NCI-H82 treated with DMSO at 0.1 percent for 48 hours (cell line): ENCODE measurements around the gene ADGRD1.

Source experiments
- DNase-seq: peaks from one replicate; lab custom pipeline; 2025; ENCODE audit not compliant: unreplicated experiment; lab: John Stamatoyannopoulos, UW

Gene ADGRD1

GRCh38 chr12:131005161-131006035 lies 51.7 kb downstream of the ADGRD1 start:
- no peak for DNase-seq

DNA sequence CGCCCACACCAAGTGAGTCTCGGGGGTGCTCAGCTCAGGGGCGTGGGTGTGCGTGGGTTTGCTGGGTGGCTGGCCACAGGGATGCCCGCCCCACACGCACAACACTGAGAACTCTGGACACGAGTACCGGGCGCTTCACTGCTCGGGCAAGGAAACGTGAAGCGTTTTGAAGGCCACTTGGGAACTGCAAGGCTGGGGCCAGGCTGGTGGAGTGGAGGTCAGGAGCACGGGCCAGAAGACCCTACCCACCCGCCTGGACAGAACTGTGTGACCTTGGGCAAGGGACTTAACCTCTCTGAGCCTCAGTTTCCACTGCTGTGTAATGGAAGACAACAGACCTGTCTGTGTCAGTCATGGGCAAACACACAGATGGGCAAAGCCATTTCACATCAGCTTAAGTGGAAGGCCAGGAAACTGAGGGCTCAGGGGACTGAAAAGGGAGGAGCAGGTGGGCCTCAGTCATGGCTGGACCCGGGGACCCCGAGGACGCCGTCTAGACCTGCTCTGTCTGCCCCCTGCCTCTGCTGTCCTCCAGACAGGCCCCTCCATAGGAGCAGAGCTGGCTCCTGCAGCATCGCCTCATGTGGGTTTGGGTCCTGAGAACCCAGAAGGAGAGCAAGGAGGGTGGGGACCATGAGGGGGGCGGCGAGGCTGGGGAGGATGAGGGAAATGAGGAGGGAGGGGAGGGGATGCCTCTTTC lies 52.5 kb downstream of the ADGRD1 start:
- no peak for DNase-seq

- DNase-seq = no peak
Measured at GRCh38 chr12:131007031-131007739, 53.5 kb downstream of the ADGRD1 start.

DNA sequence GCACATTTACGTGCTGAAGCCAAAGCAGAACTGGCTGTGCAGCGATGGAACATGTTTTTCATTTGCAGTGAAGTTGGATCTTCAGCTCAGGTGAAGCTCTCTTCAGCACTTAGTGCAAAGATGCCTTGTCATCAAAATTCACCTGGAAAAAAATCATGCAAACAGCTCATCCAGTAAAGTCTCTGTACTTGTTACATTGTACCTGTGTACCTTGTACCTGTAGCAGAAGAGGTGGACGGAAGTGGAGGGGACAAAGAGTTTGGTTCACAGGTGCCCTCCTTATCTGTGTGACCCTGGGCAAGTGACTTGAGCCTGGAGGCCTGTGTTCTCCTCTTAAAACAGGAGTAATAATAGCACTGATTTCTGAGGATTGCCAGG lies 54.0 kb downstream of the ADGRD1 start:
- DNase-seq = no peak

- DNase-seq = no peak
Measured at GRCh38 chr12:131008131-131008912, 54.6 kb downstream of the ADGRD1 start.

GRCh38 chr12:131008913-131009270 lies 55.2 kb downstream of the ADGRD1 start:
- DNase-seq = no peak

DNA sequence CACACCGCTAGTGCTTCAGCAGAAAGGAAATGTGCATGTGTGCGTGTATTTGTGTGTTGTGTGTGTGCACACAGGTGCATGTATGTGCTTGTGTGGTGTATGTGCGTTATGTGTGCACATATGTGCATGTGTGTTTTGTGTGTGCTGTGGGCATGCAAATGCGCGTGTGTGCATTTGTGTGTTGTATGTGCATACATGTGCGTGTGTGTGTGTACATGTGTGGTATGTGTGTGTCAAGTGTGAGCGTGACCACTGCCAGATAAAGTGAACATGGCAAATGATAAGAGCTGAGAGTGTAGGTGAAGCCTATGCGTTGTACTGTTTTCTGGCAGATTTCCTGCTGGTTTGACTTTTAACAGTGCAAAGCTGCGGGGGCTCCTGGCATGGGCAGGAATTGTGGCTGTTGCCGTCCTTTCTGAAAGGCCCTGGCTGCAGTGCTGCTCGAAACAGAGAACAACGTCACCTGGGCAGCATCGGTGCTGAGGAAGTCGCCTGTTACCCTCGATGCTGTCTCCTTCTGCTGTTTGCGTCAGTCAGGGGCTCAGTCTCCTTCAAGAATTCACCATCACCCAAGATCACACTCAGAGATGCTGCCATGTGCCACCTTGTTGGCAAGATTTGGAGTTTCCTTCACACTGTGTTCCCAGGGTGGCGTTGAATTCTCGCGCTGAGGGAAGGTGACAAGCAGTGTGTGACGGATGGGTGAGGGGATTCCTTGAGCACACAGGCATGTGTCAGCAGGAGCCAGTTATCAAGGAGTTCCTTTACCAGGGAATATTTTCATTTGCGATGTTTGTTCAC lies 56.1 kb downstream of the ADGRD1 start:
- DNase-seq = no peak

GRCh38 chr12:131010396-131011131 lies 56.9 kb downstream of the ADGRD1 start:
- DNase-seq = no peak

- DNase-seq = no peak
Measured at GRCh38 chr12:131011165-131012079, 57.7 kb downstream of the ADGRD1 start.

DNA sequence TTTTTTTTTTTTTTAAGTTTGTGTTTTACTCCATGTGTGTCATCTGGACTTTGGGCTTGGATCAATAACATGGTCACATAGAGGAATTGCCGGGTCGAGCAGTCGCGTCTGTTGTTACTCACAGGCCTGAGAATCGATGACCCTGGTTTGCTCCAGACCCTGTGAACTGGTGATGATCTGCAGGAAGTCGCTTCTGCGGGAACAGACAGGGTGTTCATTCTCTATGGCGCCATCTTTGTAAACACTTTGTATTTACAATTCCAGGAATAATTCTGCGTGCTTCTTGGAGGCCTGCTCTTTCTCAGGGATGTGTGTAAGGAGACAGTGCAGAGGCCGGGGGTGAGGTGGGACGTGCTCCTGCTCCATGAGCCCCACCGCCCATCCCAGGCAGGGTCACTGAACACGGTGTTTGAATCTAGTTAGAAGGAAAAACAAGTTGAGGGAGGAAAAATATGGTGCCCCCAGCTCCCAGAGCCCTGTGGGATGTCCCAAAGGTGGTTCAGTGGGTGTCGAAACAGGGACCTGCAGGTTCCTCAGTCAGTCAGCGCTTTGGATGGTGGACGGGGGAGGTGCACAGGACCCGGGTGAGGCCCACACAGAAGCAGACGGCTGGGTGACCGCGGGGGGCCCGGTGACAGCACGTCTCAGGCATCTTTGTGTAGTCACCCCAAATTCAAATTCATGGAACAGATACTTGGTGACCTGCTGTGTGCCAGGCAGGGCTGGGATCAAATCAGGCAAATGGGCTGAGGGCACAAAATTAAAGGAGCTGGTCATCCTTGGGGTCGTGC lies 58.8 kb downstream of the ADGRD1 start:
- no peak for DNase-seq

- DNase-seq = no peak
Measured at GRCh38 chr12:131013118-131013517, 59.4 kb downstream of the ADGRD1 start.

DNA sequence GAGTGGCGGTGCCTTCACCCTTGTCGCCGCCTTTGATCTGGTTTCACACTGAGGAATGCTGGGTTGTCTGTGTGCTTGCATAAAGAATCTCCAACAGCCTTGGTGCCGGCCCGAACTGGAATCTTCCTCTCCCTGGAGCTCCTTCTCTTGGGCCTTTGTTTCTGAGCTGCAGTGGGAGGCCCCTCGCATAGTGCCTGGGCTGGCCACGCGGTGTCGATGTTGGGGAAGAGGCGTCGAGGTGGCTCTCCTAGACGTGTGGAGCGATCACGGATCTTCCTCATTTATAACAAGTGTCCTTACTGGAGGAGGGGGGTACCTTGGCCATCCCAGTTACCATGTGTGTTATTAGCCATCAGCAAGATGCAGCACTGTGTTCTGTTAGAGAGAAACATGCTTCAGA lies 60.6 kb downstream of the ADGRD1 start:
- DNase-seq = no peak

DNA sequence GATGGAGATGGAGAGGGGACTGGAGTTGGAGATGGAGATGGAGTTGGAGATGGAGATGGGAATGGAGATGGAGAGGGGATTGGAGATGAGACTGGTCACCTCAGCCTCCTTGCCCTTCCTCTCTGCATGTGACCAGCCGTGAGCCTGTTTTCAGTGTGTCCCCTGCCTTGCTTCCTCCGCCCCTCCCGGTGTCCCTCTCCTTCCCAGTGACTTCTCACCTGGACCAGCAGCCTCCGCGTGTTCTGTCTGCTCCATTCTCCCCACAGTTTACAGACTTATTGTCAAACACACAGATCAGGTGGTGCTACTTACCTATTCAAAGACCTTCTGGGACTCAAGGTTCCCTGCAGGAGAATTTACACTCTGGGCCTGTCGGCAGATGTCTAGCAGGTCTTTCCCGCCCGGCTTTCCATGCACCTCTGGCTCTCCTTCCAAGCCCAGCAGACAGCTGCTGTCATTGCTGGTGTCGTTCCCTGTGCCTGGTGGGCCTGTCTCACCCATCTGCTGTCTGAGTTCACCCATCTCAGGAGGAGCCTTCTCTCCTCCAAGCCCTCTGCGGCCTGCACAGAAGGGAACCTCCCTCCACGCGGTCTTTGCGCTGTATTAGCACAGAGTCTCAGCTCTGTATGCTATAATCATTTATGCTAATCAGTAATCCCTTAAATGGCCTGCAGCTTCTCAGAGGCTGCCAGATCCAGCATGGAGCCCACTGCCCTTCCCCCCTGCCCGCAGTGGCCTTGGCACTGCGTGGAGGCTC lies 62.1 kb downstream of the ADGRD1 start:
- DNase-seq = no peak

GRCh38 chr12:131017477-131017991 lies 63.8 kb downstream of the ADGRD1 start:
- no peak for DNase-seq

DNA sequence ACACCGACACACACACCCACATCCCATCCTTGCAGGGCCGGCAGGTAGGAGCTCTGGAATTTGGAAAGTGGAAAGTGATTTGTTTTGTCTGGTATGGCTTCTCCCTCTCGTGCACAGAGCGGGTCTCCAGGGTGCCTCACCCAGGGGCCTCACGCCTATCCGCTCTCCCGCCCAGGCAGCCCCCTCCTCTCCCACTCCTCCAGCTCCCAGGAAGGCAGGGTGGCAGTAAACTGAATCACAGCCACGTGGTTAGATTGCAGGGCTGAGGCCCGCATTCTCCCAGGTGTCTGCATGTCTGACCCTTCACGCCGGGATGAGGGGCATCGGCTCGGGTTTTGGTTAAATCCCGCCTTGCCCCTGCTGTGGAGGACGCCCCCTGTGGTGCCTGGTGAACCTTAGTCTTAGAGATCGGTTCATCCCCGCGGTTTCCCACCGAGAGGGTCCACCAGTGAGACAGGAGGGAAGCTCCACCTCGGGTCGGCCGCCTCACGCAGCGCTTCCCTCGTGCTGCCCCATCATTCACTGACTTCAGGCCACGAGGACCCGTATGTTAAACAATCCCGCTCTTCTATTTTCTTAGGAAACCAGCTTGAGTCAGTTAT lies 64.4 kb downstream of the ADGRD1 start:
- DNase-seq = no peak

DNA sequence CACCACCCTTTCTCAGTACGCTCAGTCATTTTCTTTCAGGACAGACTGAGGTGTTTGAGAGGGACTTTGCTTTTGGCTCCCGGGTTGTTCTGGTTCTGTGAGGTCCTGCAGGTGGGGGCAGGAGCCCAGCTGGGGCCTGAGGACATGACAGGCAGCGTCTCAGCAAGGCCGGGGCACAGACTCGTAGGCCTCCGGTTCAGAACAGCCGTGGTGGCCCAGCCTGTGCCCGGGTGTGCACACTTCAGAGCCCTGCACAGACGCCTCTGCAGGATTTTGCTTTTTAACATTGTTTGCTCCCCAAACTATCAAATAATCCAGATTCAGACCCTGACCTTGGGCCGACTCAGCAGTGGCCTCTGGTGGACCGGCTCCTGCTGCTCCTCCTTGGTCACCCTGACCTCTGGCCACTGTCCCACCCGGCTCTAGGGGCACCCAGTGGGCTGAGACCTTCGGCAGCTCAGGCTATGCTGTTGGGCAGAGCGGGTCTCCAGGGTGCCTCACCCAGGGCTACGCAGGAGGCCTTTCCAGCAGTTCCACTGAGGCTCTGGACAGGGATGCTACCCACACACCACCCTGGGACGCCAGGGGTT lies 65.2 kb downstream of the ADGRD1 start:
- no peak for DNase-seq
